Adrenal gland (tissue), 5 donors: ENCODE measurements around the gene INPP4A.
"Not testable (repeated sequence)": the region's sequence is repeated elsewhere in the genome, so short reads cannot be mapped to it uniquely, and the experiment has no call there.

Experiments used
- POLR2A ChIP-seq, 2 donors: fragments of 450-650 bp; IDR thresholded peaks; one replicate each; pipeline ENCODE4 v1.6.1; 2017; ENCODE audit warnings: antibody characterized with exemption in 2 of 2, mild to moderate bottlenecking in 2 of 2, moderate library complexity in 1 of 2
- TF ChIP-seq, protein P1 (sequence below), 6 experiments: fragments of 450-650 bp in 4 of 6; fragments of 200-600 bp in 2 of 6; sonication (generic) in 1 of 6; IDR thresholded peaks; 1 replicate in 5 of 6; 2 replicates in 1 of 6; pipeline versions ENCODE4 v1.5.1 to v1.8.0; 2016 to 2021; ENCODE audit warnings: antibody characterized with exemption in 6 of 6, mild to moderate bottlenecking in 2 of 6, moderate library complexity in 1 of 6
- donor health status: DM: no; HTN: no; CAD: no.

DNA sequence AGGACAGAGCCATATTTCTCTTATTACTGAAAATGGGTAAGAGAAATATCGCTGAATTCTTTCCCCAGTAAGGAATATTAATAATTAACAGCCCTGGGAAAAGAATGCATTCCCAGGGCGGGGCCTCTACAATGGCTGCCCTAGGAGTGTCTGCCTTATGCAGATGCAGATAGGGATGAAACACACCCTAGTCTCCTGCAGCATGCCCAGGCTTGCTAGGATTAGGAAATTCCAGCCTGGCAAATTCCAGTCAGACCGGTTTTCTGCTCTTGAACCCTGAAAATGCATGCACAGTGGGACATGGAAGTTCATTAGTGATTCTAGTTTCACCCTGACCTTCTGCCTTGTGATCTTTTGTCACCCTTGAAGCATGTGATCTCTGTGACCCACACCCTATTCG lies 9.0 kb upstream of the INPP4A start:
- TF ChIP-seq, protein P1, sequence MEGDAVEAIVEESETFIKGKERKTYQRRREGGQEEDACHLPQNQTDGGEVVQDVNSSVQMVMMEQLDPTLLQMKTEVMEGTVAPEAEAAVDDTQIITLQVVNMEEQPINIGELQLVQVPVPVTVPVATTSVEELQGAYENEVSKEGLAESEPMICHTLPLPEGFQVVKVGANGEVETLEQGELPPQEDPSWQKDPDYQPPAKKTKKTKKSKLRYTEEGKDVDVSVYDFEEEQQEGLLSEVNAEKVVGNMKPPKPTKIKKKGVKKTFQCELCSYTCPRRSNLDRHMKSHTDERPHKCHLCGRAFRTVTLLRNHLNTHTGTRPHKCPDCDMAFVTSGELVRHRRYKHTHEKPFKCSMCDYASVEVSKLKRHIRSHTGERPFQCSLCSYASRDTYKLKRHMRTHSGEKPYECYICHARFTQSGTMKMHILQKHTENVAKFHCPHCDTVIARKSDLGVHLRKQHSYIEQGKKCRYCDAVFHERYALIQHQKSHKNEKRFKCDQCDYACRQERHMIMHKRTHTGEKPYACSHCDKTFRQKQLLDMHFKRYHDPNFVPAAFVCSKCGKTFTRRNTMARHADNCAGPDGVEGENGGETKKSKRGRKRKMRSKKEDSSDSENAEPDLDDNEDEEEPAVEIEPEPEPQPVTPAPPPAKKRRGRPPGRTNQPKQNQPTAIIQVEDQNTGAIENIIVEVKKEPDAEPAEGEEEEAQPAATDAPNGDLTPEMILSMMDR (IDR thresholded peaks at IDR 0.05), result not testable (repeated sequence)
- not testable (repeated sequence) for TF ChIP-seq POLR2A (IDR thresholded peaks at IDR 0.05)
